Activated effector memory CD4-positive, alpha-beta T cell treated with anti-CD3 and anti-CD28 coated beads, Interleukin-2, amount 50 U/mL, for 16 hours (primary cell): Measurements from ENCODE around the gene ARHGAP4.

ENCODE experiments used
- DNase-seq: peaks from one replicate; pipeline ENCODE4 v3.0.0-alpha.2; 2020

The ARHGAP4 gene

DNA sequence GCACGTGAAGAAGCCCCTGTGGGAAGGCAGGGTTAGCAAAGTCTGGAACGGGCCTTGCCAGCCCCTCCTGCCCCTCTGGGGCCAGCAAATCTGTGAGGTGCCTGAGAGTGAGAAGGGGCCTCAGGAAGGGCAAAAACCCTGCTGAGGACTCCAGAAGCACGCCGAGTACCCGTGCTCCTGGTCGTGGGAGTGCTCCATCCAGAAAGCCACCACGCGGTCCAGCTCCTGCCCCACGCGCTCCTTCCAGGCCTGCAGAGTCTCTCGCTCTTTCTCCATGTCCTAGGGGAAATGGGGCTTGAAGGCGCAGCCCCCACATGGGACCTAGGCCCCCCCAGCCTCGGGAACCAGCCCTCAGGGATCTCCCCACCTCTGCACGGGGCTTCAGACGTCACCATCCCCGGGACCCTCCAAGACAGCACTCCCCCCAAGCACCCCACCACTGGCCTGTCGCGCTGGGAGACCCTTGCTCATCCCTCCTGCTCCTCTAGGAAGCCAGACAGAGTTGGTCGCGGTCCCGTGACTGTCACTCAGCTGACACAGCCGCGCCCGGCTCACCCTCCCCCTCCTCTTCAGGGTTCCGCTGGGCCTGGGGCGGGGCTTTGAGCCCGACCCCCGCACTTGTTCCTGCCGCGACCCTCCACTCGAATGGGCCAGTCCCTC lies 18.2 kb upstream of the ARHGAP4 start, which contains the start of gene RENBP:
Gene RENBP, minus strand, starts transcription at position 504 of the 660 bp plus-strand sequence. Its CDS starts 33 bp downstream, at position 471.
- peak; percentile 79 for DNase-seq

DNA sequence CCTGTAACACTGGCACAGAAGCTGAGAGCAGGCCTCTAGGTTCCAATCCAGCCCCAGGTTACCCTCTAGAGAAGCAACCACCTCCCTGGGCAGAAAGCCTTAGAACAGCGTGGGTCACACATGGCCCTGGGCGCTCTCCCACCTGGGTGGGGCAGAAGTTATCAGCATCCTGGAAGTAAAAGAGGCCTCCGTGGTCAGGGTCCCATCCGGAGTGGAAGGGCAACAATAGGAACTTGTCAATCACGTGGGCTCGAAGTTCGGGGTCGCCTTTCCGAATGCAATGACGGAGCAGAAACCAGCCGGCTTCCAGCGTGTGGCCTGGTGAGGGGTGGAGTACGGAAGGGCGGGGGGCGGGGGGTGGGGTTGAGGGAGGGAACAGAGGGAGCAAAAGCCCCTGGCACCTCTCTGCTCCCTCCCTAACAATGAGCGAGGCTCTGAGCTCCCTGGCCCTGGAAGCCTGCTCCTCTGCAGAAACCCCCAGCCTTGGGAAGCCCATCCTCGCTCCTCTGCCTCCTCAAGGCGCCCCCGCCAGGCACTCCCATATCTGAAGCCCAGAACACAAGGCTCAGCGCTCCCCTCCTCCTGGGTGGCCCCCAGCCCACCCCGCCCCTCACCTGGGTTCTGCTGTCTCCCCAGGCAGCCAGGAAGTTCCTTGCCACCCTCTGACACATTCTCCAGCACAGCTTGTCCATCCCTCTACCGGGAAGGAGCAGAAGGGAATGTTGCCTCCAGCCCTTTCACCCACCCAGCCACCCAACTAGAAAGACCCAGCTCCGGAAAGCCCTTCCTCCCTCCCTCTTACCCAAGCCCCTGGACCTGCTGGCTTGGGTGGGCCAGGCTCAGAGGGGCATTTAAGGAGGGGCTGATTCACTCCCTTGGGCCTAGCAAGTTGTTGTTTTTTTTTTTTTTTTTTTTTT lies 15.5 kb upstream of the ARHGAP4 start:
- no peak for DNase-seq

- DNase-seq = no peak
Observed at GRCh38 chrX:153939573-153939972, 13.5 kb upstream of the ARHGAP4 start.

DNA sequence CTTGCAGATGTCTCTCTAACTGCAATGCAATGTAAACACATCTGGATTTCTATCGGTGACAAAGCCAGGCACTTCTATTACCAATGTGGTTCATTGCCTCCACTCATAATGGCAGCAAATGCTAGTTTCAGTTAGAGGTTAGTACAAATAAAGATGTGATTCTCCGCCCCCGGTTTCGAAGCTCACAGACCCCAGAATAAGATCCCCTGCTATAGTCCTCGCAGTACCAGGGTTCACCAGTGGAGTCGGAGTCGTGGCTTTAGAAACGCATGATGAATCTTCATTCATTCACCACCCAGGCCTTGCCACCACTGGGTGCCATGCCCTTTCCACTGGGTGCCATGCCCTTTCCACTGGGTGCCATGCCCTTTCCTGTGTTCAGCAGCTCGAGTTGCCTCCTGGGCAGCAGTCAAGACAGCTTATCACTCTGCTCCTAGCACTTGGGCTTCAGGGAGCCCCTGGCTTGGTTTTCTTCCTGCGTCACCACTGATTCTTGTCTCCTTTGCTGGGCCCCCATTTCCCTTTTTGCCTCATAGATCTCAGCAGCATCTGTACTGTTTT lies 12.2 kb upstream of the ARHGAP4 start:
- DNase-seq = no peak

DNA sequence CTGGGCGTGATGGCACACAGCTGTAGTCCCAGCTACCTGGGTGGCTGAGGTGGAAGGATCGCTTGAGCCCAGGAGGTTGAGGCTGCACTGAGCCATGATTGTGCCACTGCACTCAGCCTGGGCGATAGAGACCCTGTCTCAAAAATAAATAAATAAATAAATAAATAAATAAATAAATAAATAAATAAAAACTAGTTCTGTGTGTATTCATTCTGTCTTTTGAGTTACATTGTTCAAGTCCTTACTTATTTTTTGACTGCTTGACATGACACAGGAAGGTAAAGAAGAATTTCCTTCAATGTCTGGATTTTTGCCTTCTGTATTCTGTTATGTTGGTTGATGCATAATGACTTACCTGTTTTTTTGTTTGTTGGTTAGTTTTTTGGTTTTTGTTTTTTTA lies 11.0 kb upstream of the ARHGAP4 start:
- DNase-seq = no peak

- DNase-seq = no peak
Observed at GRCh38 chrX:153935326-153935851, 9.3 kb upstream of the ARHGAP4 start.

DNA sequence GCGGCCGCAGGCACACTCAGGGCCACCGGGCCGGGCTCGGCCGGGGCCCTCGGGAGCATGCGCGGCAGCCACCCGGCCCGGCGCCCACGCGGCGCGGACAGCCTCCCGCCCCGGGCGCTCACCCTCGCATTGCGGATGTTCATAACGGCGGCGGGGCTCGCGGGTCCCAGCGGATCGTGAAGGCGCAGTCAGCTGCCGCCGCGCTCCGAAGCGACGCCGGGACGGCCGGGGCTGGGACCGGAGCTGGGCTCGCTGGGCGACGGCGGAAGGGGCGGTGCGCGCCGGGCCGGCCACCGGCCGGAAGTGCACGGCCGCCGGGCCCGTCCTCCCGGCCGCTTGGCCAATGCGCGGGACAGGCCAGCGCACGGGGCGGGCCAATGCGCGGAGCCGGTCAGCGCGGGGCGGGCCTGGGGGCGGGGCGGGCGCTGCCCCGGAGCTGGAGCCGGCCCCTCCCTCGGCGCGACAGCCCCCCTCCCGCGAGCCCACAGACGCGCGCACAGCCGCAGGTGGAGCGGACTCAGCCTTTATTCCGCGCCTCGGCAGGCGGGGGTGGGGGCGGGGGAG lies 8.8 kb upstream of the ARHGAP4 start, which contains the start of gene NAA10:
Gene NAA10, minus strand, starts transcription at position 276 of the 564 bp plus-strand sequence. Its CDS starts 133 bp downstream, at position 143.
- DNase-seq = peak; percentile 86

DNA sequence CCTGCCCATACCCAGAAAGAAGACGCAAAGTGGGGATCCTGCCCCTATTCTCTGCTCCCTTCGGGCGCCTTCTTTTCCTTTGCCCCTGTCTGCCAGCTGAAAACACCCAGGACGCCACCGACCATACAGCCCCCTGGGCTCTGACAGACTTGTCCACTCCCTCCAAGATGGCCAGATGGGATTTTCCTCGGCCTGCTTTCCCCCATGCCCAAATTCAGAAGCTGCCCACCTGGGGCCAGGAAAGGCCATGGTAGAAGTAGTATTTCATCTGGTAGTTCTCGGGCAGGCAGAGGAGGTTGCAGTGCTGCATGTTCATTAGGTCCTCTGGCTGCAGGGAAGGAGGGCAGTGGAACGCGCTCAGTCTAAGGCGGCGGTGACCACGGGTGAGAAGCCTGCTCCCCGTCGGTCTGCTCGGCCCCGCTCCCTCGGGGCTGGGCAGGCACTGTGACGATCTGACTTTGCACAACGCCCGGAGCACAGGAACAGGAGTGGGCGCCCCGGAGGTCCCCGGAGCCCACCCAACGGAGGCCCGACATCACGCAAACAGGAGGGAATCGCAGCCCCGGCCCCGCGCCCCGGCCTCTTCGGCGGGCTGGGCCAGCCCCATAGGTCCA lies 8.2 kb upstream of the ARHGAP4 start:
- DNase-seq = no peak

- DNase-seq = no peak
Observed at GRCh38 chrX:153933748-153934147, 7.7 kb upstream of the ARHGAP4 start.

- DNase-seq = no peak
Observed at GRCh38 chrX:153932220-153932915, 6.3 kb upstream of the ARHGAP4 start.

DNA sequence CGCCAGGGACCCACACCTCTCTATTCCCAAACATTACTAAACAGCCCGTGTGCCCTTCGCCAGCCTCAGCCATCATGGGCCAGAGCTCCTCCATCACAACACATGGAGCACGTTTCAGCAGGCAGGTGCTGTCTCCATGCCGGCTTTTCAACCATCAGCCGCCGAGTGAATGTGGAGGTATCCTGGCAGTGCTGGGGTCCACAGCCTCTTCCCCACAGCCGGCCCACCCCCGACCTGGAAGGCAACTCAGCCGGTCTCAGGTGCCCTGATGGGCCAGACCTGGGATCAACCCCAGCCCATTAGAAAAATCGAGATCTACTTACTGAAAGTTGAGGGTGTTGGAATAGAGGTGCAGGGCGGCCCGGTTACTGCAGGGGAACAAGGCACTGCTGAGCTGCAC lies 5.7 kb upstream of the ARHGAP4 start:
- no peak for DNase-seq

DNA sequence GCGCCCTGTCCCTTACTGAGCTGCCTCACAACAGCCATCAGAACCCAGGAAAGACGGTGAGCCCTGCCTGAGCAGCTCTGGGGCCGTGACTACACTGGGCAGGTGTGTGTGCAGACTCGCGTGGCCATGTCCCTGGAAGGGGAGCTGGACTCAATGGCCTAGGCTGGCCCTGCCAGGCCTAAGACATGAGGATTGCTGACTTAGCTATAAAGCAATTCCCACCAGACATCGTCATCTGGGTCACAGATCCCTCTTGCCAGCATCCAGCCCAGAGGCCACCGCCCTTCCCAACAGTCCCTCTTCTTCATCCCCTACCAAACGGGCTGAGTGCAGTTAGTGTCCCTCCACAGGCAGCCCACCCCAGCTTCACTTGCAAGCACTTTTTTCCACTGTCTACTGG lies 5.1 kb upstream of the ARHGAP4 start:
- DNase-seq = no peak

DNA sequence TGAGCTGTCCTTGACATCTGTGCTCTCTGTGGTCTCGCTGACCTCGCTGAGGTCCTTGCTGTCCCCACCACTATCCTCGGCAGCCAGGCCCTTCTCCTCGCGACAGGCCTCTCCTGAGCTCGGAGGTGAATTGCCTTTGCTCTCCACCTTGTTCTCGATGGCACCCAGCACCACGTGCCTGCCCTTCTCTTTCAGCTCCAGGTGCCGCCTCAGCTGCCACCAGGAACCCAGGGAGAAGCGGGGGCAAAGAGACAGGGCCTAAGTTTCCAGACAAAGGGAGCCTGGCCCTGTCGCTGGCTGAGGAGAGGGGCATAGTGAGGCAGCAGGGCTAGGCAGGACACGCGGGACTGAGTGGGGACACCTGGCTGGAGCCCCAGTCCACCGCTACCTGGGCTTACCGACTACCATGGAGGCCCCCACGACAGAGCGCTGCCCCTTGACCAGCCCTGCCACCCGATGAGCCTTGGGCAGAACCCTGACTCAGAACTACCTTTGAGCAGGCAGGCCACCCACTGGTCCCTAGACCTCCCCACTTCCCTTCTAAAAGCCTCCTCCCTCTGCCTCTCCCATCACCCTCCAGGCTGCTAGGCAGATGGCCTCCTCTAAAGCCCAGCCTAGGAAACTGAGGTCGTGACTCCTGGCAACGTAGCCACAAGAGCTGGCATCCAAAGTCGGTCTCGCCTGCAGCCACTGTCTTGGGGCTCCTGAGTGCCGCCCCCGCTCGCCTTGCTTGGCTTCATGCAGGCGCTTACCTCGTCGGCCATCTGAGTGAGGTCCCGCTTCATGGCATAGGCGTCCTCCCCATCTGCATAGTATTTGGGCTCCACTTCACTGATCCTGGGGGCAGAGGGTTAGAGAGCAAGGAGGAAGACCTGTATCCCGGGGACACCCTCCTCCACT lies 4.2 kb upstream of the ARHGAP4 start:
- DNase-seq = no peak

GRCh38 chrX:153929576-153929975 lies 3.5 kb upstream of the ARHGAP4 start:
- DNase-seq = no peak

GRCh38 chrX:153928846-153929245 lies 2.8 kb upstream of the ARHGAP4 start:
- no peak for DNase-seq

GRCh38 chrX:153927922-153928760 lies 2.1 kb upstream of the ARHGAP4 start:
- DNase-seq = peak; percentile 97

- no peak for DNase-seq
Observed at GRCh38 chrX:153927672-153927921, 1.5 kb upstream of the ARHGAP4 start.

DNA sequence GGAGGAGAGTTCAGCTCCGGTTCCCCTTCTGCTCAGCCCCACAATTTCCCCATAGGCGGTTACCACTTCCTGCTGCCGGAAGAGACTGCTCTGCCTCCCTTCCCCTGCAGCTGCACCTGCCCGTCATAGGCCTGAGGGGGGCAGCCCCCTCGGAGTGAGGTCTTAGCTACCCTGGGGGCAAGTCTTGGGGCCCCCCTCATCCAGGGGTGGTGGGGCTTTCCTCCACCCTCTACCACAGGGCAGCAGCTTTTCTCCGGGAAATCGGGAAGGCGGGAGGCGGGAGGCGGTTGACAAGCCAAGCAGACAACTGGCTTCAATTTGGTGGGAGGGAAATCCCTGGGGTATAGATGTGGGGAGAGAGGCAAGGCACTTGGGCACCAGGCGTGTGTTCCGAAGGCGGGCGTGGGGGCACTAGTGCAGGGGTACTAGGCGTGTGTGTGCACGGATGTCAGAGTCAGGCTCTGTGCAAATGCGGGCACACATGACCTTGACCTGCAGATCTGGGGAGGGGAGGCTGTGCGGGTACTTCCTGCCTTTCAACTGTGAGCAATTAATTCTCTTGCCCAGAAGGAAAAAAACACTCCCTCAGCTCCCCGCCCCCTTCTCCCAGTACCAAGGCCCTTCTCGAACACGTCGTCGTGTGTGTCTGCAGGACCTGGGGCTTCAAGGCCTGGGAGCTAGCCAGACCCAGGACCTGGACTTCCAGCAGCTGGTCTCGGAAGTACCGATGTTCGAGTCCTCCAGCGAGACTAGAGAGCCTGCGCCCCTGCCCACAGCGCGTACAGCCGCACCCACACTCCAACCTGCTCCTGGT lies 1.0 kb upstream of the ARHGAP4 start:
- peak; percentile 89 for DNase-seq

DNA sequence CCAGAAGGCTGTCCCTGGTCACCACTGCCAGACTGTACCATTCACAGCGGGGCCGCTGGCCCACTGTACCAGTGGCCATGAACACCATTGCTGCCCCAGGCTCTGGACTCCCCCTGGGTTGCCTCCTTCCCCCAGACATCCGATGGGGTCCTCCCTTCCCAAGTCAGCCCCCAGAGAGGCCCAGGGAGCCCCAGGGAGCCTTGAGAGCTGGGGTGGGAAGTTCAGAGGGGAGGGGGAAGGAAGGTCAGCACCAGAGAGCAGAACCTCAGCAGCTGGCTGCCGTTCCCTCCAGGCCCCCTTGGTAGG lies 441 bp upstream of the ARHGAP4 start:
- DNase-seq = no peak

DNA sequence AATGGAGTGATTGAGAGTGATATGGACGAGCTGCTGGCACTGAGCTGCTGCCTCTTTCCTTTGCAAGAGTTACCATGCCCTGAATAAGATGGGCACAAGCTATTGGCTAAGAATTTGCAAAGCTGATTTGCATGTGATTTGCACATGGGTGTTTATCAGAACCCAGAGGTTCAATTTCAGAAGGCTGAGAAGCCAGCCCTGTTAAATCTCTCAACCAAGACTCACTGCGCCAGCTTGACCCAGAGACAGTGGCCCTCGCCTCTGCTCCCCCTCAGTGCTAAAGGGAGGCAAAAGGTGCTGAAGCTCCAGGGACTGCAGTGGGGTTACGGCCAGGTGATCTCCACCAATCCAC lies 701 bp downstream of the ARHGAP4 start:
- DNase-seq = no peak
